Activated CD4-positive, alpha-beta memory T cell treated with anti-CD3 and anti-CD28 coated beads for 36 hours (primary cell): ENCODE measurements around the gene MDK. TPM values are rescaled to one million over a fixed set of nuclear protein-coding genes. Genes with fewer than 3 reads are reported as not detected.

Experiments used
- CTCF ChIA-PET: fragments of 350-600 bp; sonication (Branson Sonifier 250); formaldehyde crosslinking; loops from one replicate; lab custom pipeline; 2021; ENCODE audit warnings: antibody characterized with exemption, inconsistent platforms; lab: Charles Lee
- POLR2A ChIA-PET: fragments of 350-600 bp; sonication (Branson Sonifier 250); formaldehyde crosslinking; loops from one replicate; lab custom pipeline; 2021; ENCODE audit warnings: antibody characterized with exemption; lab: Charles Lee
- DNase-seq: peaks from one replicate; pipeline ENCODE4 v3.0.0-alpha.2; 2020
- H3K27ac Mint-ChIP-seq: one replicate; pipeline ENCODE4 v1.8.0; 2021; ENCODE audit warnings: mixed read lengths
- H3K27me3 Mint-ChIP-seq: one replicate; pipeline ENCODE4 v1.8.0; 2021; ENCODE audit warnings: mixed read lengths
- H3K36me3 Mint-ChIP-seq: one replicate; pipeline ENCODE4 v1.8.0; 2021; ENCODE audit warnings: mixed read lengths
- H3K4me1 Mint-ChIP-seq: one replicate; pipeline ENCODE4 v1.8.0; 2021; ENCODE audit warnings: low read depth, mixed read lengths
- H3K4me3 Mint-ChIP-seq: one replicate; pipeline ENCODE4 v1.8.0; 2021; ENCODE audit warnings: mild to moderate bottlenecking, mixed read lengths
- H3K9me3 Mint-ChIP-seq: one replicate; pipeline ENCODE4 v1.8.0; 2021; ENCODE audit warnings: mixed read lengths
- intact Hi-C: fragments of 100-400 bp; cut with micrococcal nuclease; formaldehyde crosslinking; loops from one replicate; pipeline ENCODE4 v1.15.1; 2023
- total RNA-seq, 2 experiments: library from RNA; stranded (reverse); gene quantifications; one replicate each; pipeline ENCODE4 v1.2.3, GENCODE V29; 2021

MDK gene
- total RNA-seq, 2 experiments from 2014 or later = 5.9 to 7.0 TPM

GRCh38 chr11:46386005-46386578 lies 4.6 kb downstream of the MDK start:
- ChIA-PET POLR2A (no interaction called here), CTCF (interaction anchor here (7.4 to 7.8 kb wide), 2 partner anchors 35 to 145 kb away, joined by 53 to 83 read pairs; partner anchors contain the start of gene DGKZ)
- no peak overlapping the region for H3K4me3 Mint-ChIP-seq
- intact Hi-C loops = no loop called here
- peaks cover 58% of the 10 kb centered on the region for H3K27me3 Mint-ChIP-seq
- no peak overlapping the region for H3K27ac Mint-ChIP-seq
- no peak for DNase-seq
- peaks cover 27% of the 10 kb centered on the region for H3K4me1 Mint-ChIP-seq
- no peaks in the 10 kb centered on the region for H3K9me3 Mint-ChIP-seq
- H3K36me3 Mint-ChIP-seq = no peaks in the 10 kb centered on the region

GRCh38 chr11:46386674-46387073 lies 5.2 kb downstream of the MDK start:
- ChIA-PET CTCF (interaction anchor here (0.7 to 7.8 kb wide), 3 partner anchors 36 to 144 kb away, joined by 3 to 83 read pairs (median 53); partner anchors contain the start of gene DGKZ), POLR2A (no interaction called here)
- intact Hi-C loops = no loop called here
- Mint-ChIP-seq H3K4me3 (no peak overlapping the region), H3K4me1 (peaks cover 27% of the 10 kb centered on the region), H3K9me3 (no peaks in the 10 kb centered on the region), H3K27me3 (peaks cover 58% of the 10 kb centered on the region), H3K36me3 (no peaks in the 10 kb centered on the region), H3K27ac (no peak overlapping the region)
- no peak for DNase-seq

DNA sequence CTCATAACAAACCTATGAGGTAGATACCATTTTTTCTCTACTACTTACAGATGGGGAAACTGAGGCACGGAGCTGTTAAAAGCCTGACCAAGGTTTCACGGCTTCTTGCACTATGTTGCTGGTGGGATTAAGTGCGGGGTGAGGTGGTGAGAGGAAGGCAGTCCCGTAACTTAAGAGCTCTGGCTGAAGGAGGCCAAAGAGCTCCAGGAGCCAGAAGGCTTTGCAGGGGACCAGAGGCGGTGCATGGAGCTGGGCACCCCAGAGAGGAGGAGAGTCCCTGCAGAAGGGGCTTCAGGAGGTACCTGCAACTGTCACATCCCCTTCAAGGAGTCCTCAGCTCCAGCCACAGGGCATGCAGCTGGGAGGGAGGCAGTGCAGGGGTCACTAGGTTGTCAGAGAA lies 6.0 kb downstream of the MDK start:
- POLR2A ChIA-PET = no interaction called here
- CTCF ChIA-PET = interaction anchor here (0.7 to 7.8 kb wide), 7 partner anchors 18 to 230 kb away, joined by 3 to 83 read pairs (median 7); partner anchors contain the start of genes ATG13, DGKZ and HARBI1
- DNase-seq = no peak
- no peak overlapping the region for H3K27ac Mint-ChIP-seq
- peaks cover 22% of the 10 kb centered on the region for H3K4me1 Mint-ChIP-seq
- intact Hi-C loops = no loop called here
- no peak overlapping the region for H3K4me3 Mint-ChIP-seq
- peaks cover 55% of the 10 kb centered on the region for H3K27me3 Mint-ChIP-seq
- no peaks in the 10 kb centered on the region for H3K9me3 Mint-ChIP-seq
- H3K36me3 Mint-ChIP-seq = no peaks in the 10 kb centered on the region

GRCh38 chr11:46387919-46388618 lies 6.6 kb downstream of the MDK start:
- CTCF ChIA-PET = interaction anchor here (0.8 to 7.8 kb wide), 17 partner anchors 10 to 312 kb away, joined by 3 to 83 read pairs (median 4); partner anchors contain the start of genes ARHGAP1, ATG13, DGKZ and HARBI1
- no peak overlapping the region for H3K27ac Mint-ChIP-seq
- H3K4me3 Mint-ChIP-seq = no peak overlapping the region
- no peaks in the 10 kb centered on the region for H3K9me3 Mint-ChIP-seq
- POLR2A ChIA-PET = interaction anchor here (1.1 kb wide), 1 partner anchor 39 kb away, joined by 3 read pairs; no protein-coding TSS in a partner anchor
- H3K27me3 Mint-ChIP-seq = peaks cover 61% of the 10 kb centered on the region
- H3K36me3 Mint-ChIP-seq = no peaks in the 10 kb centered on the region
- DNase-seq = no peak
- H3K4me1 Mint-ChIP-seq = peaks cover 27% of the 10 kb centered on the region
- intact Hi-C loops = loop anchor here (2.0 kb wide), 2 partner anchors 141 to 149 kb away; no protein-coding TSS in a partner anchor

- CTCF ChIA-PET = interaction anchor here (0.8 to 7.8 kb wide), 27 partner anchors 10 to 311 kb away, joined by 3 to 83 read pairs (median 4); partner anchors contain the start of genes ARHGAP1, ATG13, DGKZ and HARBI1
- DNase-seq = no peak
- POLR2A ChIA-PET = interaction anchor here (1.1 kb wide), 1 partner anchor 40 kb away, joined by 3 read pairs; no protein-coding TSS in a partner anchor
- Mint-ChIP-seq H3K27me3 (peaks cover 64% of the 10 kb centered on the region), H3K4me3 (no peak overlapping the region), H3K9me3 (no peaks in the 10 kb centered on the region), H3K4me1 (peaks cover 31% of the 10 kb centered on the region), H3K27ac (no peak overlapping the region), H3K36me3 (no peaks in the 10 kb centered on the region)
- intact Hi-C loops = loop anchor here (1.0 to 2.0 kb wide), 3 partner anchors 140 to 228 kb away; partner anchors contain the start of genes ATG13 and HARBI1
These were observed 7.4 kb downstream of the MDK start for GRCh38 chr11:46388619-46389449.

DNA sequence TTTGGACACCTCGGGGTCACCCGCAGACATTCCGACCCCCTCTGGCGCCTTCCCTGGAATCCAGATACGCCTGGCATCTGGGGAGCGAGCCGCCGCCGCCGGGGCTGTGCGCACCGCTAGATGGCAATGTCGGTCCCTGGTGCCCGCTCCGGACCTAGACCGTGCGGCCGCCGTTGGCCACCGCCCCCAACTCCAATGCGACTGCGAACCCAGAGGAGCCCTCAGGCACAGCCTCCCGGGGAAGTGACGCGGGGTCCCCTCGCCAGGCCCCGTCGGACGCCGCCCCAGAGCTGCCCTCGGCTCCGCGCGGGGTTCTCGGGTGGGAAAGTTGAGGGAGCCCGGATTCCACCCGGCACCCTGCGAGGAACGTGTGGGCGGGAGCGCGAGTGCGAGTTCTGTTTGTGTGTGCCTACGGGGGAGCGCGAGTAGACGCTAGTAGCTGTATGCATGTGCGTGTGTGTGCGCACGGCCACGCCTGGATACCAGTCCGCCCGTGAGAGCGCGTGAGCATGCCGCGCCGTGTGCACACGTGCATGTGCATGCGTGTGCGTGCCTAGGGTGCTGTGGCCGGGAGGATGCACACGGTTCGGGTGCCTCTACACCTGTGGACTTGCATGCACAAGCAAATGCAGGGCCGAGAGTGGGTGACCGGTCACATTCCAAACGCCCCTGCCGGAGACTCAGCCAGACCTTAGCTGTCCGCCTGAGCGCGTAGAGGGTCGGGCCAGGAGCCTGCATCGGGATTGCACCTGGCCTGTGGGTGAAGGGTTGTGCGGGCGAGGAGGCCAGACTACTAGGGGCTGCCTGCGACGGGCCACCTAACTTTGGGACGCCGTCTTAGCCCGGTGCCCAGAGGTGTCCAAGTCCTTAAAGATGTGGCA lies 8.2 kb downstream of the MDK start:
- peak; percentile 79 for DNase-seq
- Mint-ChIP-seq H3K4me3 (peak overlapping the region; percentile 57), H3K27ac (no peak overlapping the region), H3K9me3 (no peaks in the 10 kb centered on the region), H3K36me3 (no peaks in the 10 kb centered on the region), H3K4me1 (peaks cover 31% of the 10 kb centered on the region), H3K27me3 (peaks cover 61% of the 10 kb centered on the region)
- intact Hi-C loops = loop anchor here (1.0 to 2.0 kb wide), 3 partner anchors 139 to 228 kb away; partner anchors contain the start of genes ATG13 and HARBI1
- ChIA-PET POLR2A (no interaction called here), CTCF (interaction anchor here (0.7 to 7.8 kb wide), 23 partner anchors 9 to 311 kb away, joined by 3 to 83 read pairs (median 5); partner anchors contain the start of genes ARHGAP1, ATG13, DGKZ and HARBI1)

DNA sequence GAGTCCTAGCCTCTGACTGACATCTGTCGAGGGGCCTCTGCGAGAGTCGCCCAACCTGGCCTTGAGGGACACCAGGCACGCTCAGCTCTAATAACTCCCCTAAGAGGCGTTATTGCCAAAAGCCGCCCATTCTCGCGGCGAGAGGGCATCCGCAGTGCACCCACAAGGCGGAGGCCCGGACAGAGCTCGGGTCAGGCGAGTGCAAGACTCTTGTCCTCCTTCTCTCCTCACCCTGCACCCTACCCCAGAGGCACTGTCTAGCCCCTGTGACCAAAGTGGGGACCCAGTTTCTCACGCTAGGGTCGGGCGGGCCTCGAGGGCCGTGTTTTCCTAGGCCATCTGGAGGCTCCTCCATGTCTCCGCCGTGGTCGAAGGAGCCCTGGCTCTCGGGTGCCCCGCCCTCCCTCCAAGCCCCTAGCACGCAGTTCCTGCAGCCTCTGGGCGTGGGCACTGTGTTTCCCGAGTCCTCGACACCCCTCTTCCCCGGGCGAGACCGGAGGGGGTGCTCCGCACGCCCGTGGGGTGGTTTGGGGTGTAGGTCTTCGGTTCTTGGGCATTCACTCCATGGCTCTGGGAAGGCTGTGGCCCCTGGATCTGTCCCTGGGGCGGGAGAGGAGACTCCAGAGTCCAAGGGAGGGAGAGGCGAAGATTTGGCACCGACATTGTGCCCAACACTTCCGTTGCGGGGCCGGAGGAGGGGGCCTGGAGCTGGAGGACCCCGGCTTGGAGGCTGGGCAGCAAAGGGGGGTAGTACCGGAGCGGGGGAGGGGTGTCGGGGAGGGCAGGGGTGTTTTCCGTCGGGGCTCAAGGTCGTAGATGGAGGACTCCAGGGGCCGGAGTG lies 9.1 kb downstream of the MDK start:
- Mint-ChIP-seq H3K27me3 (peaks cover 55% of the 10 kb centered on the region), H3K4me3 (peak overlapping the region; percentile 45), H3K4me1 (peaks cover 31% of the 10 kb centered on the region), H3K36me3 (no peaks in the 10 kb centered on the region), H3K9me3 (no peaks in the 10 kb centered on the region), H3K27ac (no peak overlapping the region)
- no peak for DNase-seq
- ChIA-PET POLR2A (no interaction called here), CTCF (interaction anchor here (1.0 to 7.8 kb wide), 9 partner anchors 12 to 228 kb away, joined by 3 to 83 read pairs (median 12); partner anchors contain the start of gene DGKZ)
- intact Hi-C loops = no loop called here

DNA sequence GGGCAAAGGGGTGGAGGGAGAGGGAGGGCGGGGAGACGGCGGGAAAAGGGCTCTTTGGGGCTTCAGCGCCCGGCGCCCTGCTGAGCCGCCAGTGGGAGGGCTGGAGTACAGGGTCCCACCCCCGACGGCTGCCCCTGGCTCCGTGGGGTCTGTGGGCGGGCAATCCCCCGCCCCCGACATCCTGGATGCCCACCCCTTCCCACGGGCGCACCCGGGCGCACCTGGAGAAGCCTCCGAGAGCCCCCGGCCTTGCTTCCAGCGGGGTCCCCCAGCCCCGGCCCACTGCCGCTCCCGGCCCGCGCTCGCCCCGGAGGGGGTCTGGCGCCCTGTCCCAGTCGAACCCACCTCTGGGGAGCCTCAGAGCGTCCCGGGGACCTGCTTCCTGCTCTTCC lies 9.7 kb downstream of the MDK start:
- ChIA-PET CTCF (interaction anchor here (1.2 to 7.8 kb wide), 8 partner anchors 23 to 227 kb away, joined by 4 to 83 read pairs (median 4); partner anchors contain the start of gene DGKZ), POLR2A (interaction anchor here (1.3 kb wide), 1 partner anchor 10 kb away, joined by 3 read pairs; the partner anchor contains the start of gene MDK)
- H3K27me3 Mint-ChIP-seq = peaks cover 49% of the 10 kb centered on the region

GRCh38 chr11:46391578-46392420 lies 10.3 kb downstream of the MDK start, which contains the start of gene CHRM4:
Gene CHRM4, minus strand, starts transcription at chr11:46391776. Its CDS starts 5,219 bp downstream, at chr11:46386557.
- ChIA-PET POLR2A (interaction anchor here (1.3 to 1.4 kb wide), 3 partner anchors 11 to 49 kb away, joined by 3 read pairs; partner anchors contain the start of gene MDK), CTCF (interaction anchor here (0.8 to 7.8 kb wide), 11 partner anchors 23 to 226 kb away, joined by 3 to 83 read pairs (median 4); partner anchors contain the start of gene DGKZ)
- intact Hi-C loops = no loop called here
- no peak within 1 kb of the TSS for H3K27ac Mint-ChIP-seq
- DNase-seq = peak; percentile 38
- H3K9me3 Mint-ChIP-seq = no peaks in the 10 kb centered on the region
- H3K4me1 Mint-ChIP-seq = peaks cover 29% of the 10 kb centered on the region
- peak within 1 kb of the TSS; percentile 71 for H3K4me3 Mint-ChIP-seq
- H3K27me3 Mint-ChIP-seq = peaks cover 43% of the 10 kb centered on the region
- H3K36me3 Mint-ChIP-seq = peaks cover 2% of the 10 kb centered on the region

More for the DNA sequence above, 9.7 kb downstream of the MDK start:
- Mint-ChIP-seq H3K27ac (no peak overlapping the region), H3K36me3 (no peaks in the 10 kb centered on the region), H3K4me1 (peaks cover 31% of the 10 kb centered on the region), H3K9me3 (no peaks in the 10 kb centered on the region), H3K4me3 (no peak overlapping the region)
- intact Hi-C loops = no loop called here
- DNase-seq = no peak
